Measurements from ENCODE around the gene COG5. TPM values are rescaled to one million over a fixed set of nuclear protein-coding genes. Genes with fewer than 3 reads are reported as not detected.
A peak's percentile ranks its signal among the peaks of the same experiment; 100 is the strongest.

The COG5 gene
- total RNA-seq, 2 donors from 2014 or later = 50.1 to 102 TPM

- intact Hi-C loops (cut with DNase I) = no loop called here
Observed at GRCh38 chr7:107179326-107180164, 384.2 kb downstream of the COG5 start.

GRCh38 chr7:107173691-107174406 is 389.9 kb downstream of the COG5 start:
- ATAC-seq = no peak
- Histone ChIP-seq H3K9me3 (no peaks in the 10 kb centered on the region), H3K4me1 (peaks cover 63% of the 10 kb centered on the region), H3K4me3 (no peak overlapping the region), H3K36me3 (replicated peaks in 1 of 2; ENCODE audit: insufficient read depth in 1 of 2, low read depth in 2 of 2) (no peaks in the 10 kb centered on the region), H3K27me3 (no peaks in the 10 kb centered on the region), H3K27ac (no peak overlapping the region)
- intact Hi-C loops (cut with DNase I) = no loop called here
- 32 to 41% methylated on average over 4 of the region's 4 CpGs for WGBS, 2 donors
- DNase-seq = no peak
- TF ChIP-seq CTCF (IDR thresholded peaks at IDR 0.05) (no peak), POLR2A (IDR thresholded peaks at IDR 0.05) (no peak)

More at GRCh38 chr7:107179326-107180164, 384.2 kb downstream of the COG5 start:
- 90 to 92% methylated on average over 14 of the region's 14 CpGs for WGBS, 2 donors
- Histone ChIP-seq H3K36me3 (replicated peaks in 1 of 2; ENCODE audit: insufficient read depth in 1 of 2, low read depth in 2 of 2) (peaks cover 4 to 11% of the 10 kb centered on the region in 2 donors), H3K9me3 (no peaks in the 10 kb centered on the region), H3K4me3 (no peak overlapping the region), H3K27ac (no peak overlapping the region), H3K4me1 (peaks cover 39% of the 10 kb centered on the region), H3K27me3 (no peaks in the 10 kb centered on the region)
- TF ChIP-seq POLR2A (IDR thresholded peaks at IDR 0.05) (no peak), CTCF (IDR thresholded peaks at IDR 0.05) (no peak)
- ATAC-seq (no peak), DNase-seq (no peak)

GRCh38 chr7:107173191-107173590 is 390.5 kb downstream of the COG5 start:
- no peaks in the 10 kb centered on the region for H3K27me3 ChIP-seq
- DNase-seq (no peak), ATAC-seq (no peak)
- H3K4me3 ChIP-seq = no peak overlapping the region
- 75 to 84% methylated on average over 2 of the region's 2 CpGs for WGBS, 2 donors
- no peaks in the 10 kb centered on the region for H3K36me3 ChIP-seq (replicated peaks in 1 of 2; ENCODE audit: insufficient read depth in 1 of 2, low read depth in 2 of 2)
- peaks cover 61% of the 10 kb centered on the region for H3K4me1 ChIP-seq
- intact Hi-C loops (cut with DNase I) = no loop called here
- H3K9me3 ChIP-seq = no peaks in the 10 kb centered on the region
- H3K27ac ChIP-seq = no peak overlapping the region
- no peak for TF ChIP-seq POLR2A (IDR thresholded peaks at IDR 0.05)
- TF ChIP-seq CTCF (IDR thresholded peaks at IDR 0.05) = no peak

- DNase-seq = no peak
- no peak for TF ChIP-seq CTCF (IDR thresholded peaks at IDR 0.05)
- Histone ChIP-seq H3K9me3 (no peaks in the 10 kb centered on the region), H3K4me3 (no peak overlapping the region), H3K27me3 (no peaks in the 10 kb centered on the region), H3K27ac (peak overlapping the region in 1 of 4 donors; percentile 26), H3K4me1 (peaks cover 61% of the 10 kb centered on the region), H3K36me3 (replicated peaks in 1 of 2; ENCODE audit: insufficient read depth in 1 of 2, low read depth in 2 of 2) (no peaks in the 10 kb centered on the region)
- no peak for ATAC-seq
- 65 to 68% methylated on average over 4 of the region's 4 CpGs for WGBS, 2 donors
- intact Hi-C loops (cut with DNase I) = no loop called here
Observed at GRCh38 chr7:107172276-107173032, 391.3 kb downstream of the COG5 start.
